HG02678 (cell line): ENCODE data around the gene TANGO2.
"Not testable (repeated sequence)": the region's sequence is repeated elsewhere in the genome, so short reads cannot be mapped to it uniquely, and the experiment has no call there.

ENCODE experiments used
- ATAC-seq: cut with Tn5 transposase; IDR thresholded peaks from one replicate; pipeline ENCODE4 v1.9.1; 2021; ENCODE audit warnings: mild to moderate bottlenecking, moderate library complexity; ENCODE audit not compliant: unreplicated experiment

The TANGO2 gene

DNA sequence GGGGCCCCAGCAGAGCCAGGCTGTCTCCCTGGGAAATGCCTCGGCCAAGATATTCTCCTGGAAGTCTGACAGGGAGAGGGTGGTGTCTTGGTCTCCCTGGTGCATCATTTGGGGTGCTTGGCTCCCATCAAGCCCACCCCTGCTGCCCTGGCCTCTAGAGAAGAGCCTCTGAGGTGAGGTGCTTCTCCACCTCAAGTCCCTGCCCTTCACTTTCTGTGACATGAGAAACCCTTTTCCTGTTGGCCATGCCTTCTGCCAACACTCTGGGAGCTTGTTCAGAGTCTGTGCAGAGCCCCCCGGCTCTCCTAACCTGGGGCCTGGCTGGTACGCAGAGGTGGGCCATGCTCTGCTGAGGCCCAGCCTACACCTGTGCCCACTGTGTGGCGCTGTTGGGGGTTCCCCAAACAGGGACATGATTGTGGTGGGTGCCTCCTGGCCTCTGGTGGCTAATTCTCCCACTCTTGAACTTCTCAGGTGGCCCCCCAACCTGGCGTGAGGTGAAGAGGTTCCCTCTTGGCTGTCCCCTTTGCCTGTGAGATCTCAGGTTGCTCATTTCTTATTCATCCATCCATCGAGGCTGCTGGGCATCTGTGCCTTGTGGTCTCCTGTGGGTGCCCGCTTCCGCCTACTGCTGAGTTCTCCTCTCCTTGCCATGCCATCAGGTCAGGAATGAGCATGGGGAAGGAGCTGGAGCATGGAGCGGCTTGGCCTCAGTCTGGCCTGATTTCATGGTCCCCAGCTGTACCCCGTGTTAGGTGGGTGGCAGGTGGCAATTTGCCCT is 40.0 kb downstream of the TANGO2 start:
- no peak for ATAC-seq

DNA sequence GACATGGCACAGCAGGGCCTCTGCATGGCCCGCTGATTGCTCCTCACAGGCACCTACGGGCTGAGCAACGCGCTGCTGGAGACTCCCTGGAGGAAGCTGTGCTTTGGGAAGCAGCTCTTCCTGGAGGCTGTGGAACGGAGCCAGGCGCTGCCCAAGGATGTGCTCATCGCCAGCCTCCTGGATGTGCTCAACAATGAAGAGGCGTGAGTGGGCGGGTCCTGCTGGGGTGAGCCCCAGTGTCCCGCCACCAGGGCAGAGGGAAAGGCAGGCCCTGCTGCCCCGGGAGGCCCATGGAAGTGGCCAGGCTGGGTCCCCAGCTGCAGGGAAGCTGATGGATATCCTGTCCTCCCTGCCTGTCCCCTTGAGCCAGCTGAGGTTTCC is 40.6 kb downstream of the TANGO2 start:
- ATAC-seq, result no peak

DNA sequence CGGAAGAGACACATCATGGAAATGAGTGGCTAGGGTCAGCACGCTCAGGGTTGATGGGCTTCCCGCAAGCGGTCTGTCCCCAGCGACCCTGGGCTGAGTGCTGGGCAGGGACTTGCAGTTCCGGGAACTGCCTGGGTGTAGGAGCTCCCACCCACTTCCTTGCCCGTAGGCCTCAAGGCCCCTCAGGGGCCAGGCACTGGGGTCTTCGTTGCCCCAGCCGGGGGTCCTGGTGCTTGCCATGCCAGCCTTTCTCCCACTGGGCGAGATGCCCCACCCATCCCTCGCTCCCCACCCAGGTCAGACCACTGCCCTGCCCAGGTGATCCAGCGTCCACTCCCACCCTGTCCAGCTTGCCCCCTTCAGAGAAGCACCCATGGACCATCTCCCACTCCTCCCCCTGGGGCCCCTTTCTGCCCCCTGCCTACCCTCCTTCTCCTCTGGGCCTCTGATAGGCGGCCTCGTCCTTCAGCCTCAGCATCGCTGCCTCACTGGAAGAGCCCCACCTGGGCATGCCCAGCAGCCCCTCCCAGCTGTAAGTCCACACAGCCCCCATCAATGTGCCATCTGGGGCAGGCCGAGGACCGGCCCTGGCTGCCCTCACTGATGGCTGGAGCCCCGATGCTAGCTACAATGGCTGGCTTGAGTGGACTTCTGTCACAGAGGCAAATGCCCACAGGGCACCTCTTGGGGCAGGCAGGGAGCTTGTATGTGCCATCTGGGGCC is 41.3 kb downstream of the TANGO2 start:
- no peak for ATAC-seq

DNA sequence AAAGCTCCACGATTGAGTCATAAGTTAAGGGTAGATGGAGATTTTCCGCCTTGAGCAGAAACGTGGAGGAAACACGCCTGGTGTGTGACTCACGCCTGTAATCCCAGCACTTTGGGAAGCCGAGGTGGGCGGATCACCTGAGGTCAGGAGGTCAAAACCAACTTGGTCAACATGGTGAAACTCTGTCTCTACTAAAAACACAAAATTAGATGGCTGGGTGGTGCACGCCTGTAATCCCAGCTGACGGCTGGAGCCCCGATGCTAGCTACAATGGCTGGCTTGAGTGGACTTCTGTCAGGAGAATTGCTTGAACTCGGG is 41.8 kb downstream of the TANGO2 start:
- no peak for ATAC-seq

DNA sequence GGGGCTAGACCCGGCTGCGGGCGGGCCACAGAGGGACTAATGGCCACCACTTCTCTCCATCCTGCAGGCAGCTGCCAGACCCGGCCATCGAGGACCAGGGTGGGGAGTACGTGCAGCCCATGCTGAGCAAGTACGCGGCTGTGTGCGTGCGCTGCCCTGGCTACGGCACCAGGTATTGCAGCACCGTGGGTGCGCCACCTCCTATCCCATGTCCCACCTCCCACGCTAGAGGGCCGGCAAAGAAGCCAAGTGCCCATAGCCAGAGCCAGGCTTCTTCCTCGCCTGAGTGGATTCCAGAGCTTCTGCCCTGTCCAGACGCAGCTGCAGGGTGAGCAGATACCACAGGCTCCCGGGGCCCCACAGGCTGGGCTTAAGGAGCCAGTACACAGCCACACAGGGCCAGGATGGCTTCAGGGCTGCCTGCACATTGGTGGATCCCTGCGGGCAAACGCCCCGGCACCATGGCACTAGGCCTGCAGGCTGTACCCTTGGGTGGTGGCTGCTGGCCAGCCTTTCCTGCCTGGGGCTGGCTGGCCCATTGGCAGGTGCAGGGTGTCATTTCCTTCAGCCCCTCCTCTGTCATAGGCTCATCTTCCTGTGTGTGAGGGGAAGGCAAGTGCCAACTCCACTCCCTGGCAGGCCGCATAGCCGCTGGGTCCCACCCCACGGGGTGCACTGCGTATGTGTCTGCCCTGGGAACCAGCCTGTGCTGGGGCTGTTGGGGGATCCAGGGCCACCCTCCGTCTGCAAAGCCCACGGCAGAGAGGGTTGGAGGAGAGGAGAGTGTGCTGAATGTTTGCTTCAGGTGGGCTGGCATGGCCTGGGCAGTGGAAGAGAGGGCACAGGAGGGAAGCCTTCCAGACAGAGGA is 42.6 kb downstream of the TANGO2 start:
- no peak for ATAC-seq

DNA sequence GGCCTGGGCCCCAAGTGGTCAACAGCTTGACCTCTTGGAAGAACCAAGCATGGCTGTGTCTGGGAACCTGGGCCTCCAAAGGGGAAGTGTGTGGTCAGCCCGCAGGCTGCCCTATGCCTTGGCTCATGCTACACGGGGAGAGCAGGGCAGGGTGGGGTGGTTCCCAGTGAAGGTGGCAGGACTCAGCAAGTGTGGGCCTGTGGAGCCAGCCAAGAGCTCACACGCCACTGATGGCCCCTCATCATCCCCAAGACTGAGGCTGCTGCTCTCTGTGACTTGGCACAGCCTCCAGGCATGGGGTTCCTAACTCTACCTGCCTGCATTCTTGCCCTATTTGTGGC is 43.2 kb downstream of the TANGO2 start:
- no peak for ATAC-seq

DNA sequence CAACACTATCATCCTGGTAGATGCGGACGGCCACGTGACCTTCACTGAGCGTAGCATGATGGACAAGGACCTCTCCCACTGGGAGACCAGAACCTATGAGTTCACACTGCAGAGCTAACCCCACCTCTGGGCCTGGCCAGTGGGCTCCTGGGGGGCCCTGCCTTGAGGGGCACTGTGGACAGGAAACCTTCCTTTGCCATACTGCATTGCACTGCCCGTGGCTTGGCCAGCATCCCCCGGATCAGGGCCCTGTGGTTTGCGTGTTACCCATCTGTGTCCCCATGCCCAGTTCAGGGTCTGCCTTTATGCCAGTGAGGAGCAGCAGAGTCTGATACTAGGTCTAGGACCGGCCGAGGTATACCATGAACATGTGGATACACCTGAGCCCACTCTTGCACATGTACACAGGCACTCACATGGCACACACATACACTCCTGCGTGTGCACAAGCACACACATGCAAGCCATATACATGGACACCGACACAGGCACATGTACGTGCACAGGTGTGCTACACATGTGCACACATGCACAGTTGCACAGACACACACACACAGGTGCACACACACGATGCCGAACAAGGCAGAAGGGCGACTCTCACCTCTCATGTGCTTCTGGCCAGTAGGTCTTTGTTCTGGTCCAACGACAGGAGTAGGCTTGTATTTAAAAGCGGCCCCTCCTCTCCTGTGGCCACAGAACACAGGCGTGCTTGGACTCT is 43.8 kb downstream of the TANGO2 start:
- no peak for ATAC-seq

DNA sequence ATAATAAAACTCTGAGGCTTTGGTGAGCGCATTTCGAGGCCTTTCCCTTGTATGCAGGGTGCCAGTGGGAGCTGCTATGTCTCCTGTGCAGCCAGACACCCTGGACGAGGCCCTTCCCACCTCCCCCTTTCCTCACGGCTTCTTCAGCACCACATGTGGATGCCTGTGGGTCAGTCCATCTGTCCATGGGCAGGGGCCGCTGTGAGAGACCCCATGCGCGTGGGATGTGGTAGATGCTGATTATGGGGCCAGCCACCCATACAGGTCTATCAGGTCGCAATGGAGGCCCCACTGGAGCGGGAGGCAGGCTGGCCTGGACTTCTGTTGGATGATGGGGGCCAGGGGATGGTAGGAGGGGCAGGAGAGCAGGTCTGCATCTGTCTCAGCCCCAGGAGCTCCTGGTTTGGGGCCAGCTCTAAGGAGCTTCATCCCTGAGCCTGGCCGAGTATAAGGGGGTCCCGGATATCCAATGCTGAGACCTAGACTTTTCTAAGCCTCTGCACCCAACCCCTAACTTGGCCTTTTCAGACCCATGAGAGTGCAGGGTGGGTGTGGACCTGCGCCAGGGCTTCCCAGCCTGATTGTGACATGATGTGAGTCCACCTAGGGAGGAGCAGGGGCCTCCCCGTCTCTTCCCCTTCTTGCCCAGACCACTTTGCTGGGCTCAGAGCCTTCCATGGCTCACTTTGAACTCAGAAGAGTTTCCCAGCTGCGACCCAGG is 45.1 kb downstream of the TANGO2 start:
- no peak for ATAC-seq

DNA sequence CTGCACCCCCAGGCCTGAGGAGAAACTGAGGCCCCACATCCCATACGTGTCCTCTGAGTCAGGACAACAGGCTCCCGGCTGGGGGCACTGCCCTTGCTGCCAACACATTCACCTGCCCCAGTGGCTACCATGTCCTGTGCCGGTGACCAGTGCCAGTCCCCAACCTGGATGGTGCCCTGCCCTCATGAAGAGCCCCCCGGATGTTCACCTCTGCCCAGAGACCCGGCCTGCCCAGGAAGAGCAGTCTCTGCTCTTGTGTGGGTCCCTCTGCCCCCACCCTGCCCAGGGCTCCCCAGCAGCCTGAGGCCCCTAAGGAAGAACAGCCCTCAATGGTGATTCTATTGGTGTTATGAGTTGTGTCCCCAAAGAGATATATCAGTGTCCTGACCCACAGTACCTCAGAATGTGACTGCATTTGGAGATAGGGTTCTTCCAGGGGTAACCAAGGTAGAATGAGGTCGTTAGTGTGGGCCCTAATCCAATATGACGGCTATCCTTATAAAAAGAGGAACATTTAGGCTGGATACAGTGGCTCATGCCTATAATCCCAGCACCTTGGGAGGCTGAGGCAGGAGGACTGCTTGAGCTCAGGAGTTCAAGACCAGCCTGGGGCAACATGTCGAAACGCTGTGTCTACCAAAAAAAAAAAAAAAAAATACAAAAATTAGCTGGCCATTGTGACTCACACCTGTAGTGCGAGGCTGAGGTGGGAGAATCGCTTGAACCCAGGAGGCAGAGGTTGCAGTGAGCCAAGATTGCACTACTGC is 45.9 kb downstream of the TANGO2 start:
- no peak for ATAC-seq

DNA sequence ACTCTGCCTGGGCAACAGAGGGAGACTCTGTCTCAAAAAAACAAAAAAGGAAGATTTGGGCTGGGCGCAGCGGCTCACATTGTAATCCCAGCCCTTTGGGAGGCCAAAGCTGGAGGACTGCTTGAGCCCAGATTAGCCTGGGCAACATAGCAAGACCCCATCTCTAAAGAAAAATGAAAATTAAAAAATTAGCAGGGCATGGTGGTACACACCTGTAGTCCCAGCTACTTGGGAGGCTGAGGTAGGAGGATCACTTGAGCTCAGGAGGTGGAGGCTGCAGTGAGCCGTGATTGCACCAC is 46.4 kb downstream of the TANGO2 start:
- not testable (repeated sequence) for ATAC-seq

DNA sequence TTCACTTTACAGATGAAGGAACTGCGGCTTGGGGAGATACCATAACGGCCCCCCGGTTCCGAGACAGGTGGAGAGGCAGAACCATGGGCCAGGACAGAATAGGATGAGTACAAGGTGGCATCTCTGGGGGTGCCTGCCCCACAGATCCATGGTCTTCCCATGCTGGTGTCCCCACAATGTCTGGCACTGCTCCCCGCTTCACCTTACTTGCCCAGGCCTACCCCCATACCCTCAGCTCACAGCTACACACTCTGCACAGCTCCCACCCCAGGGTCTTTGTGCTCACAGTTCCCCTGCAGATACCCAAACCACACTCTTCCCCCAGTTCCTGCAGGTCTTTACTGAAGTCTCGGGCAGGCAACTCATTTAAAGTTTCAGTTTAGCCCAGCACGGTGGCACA is 47.7 kb downstream of the TANGO2 start:
- ATAC-seq, result no peak

DNA sequence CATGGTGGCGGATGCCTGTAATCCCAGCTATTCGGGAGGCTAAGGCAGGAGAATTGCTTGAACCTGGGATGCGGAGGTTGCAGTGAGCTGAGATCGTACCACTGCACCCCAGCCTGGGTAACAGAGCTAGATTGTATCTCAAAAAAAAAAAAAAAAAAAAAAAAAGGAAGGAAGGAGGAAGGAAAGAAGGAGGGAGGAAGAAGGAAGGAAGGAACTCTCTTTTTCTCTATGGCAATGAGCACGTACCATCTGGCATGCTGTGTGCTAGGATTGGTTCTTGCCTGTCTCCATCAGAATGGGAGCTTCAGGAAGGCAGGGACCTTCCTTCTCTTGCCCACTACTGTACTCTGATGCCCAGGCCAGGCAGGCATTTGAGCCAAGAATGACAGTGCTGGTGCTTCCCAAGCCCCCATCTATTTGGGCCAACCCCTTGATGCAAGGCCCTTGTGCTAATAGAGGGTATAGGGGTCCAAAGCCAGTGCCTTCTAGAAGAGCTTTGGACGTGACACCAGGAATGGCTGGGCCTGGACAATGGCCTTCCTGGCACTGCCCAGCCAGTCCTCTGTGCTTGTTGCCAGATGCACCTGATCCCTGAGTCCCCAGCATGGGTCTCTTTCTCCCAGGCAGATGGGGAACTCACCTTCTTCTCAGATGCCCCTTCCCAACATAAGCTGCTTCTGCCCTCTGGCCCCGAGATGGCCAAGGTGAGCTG is 48.6 kb downstream of the TANGO2 start:
- ATAC-seq, result no peak

DNA sequence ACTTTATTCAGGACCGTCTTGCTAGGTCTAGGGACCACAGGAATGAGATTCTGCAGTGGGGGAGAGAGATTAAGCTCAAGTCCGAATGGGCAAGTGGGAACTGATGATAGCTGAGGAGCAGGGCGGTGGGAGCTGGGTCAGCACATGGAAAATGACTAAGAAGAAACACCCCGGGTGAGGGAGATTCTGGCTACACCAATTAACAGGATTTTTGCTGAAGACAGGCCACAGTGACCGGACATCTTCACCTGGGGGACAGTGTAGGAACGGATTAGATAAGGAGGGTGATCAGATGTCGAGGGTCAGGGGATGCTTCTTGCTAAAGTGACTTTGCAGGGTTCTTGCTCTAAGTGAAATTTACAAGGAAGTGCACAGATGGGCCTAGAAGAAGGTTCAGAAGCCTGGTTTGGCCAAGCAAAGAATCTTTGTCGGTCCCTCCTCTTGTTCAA is 50.6 kb downstream of the TANGO2 start:
- ATAC-seq, result no peak

DNA sequence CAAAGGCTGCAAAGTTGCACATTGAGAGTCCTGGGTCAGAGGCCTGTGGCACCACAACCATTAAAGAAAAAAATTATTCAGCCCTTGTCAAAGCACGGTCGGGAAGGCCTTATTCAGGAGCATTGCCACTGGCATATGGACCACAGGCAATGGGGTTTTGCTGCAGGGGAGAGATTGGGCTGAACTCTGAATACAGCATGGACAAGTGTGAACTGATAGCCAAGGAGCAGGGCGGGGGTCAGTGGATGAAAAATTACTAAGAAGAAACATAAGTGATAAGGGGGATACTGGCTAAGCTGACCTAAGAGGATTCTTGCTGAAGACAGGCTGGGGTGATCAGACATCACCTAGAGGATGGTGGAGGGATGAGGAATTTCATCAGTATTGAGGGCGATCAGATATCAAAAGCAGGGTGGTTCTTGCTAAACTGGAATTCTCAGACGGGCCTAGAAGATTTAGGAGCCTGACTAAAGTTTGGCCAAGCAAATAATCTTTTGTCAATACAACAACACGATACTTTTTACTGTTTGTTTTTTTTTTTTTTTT is 55.8 kb downstream of the TANGO2 start:
- no peak for ATAC-seq

DNA sequence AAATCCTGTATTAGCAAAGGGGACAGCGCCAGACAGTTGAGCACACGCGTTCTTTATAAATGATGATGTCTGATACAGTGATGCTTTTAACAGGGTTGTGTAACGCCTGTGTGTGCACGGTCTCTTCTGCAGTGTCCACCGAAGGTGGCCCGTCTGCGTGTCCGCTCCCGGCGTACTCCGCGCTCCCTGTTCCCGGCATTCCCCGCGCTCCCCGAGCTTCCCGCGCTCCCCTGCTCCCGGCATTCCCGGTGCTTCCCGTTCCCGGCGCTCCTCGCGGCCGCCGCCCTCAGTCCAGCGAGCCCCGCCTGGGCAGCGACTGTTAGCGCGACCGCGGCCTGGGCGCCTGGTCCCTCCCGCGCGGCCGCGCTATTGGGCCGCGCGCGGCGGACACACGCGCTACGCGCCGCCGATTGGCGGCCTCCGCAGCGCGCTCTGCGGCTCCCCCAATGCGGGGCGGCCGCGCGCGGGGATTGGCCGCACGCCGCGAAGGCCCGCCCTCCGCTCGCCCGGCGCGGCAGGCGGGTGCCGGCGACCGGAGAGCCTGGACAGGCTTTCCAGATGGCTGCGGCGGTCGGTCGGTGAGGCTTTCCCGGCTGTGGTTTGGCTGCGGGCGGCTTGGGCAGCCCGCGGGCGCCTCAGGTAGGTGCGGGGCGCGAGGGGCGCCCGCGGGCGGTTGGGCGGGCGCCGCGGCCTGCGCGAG is 59.0 kb downstream of the TANGO2 start, which contains the start of gene DGCR8:
Gene DGCR8, plus strand, starts transcription at position 497 of the 700 bp plus-strand sequence. CDS start 5,723 bp downstream, outside the sequence.
- peak; percentile 90 for ATAC-seq

DNA sequence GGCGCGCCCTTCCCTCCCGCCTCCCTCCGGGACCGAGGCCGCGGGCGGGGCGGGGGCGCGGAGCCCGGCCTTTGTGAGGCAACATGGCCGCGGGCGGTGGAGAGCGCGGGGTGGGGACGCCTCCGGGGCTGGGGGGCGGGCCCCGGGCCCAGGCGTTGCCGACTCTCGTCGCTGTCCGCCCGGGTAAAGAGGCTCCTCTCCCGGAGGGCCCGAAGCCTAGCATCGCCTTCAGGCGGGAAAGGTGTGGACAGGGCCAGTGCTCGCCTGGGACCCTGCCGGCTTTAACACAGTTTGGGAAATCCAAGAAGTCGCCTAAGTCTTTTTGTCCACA is 59.5 kb downstream of the TANGO2 start:
- peak; percentile 62 for ATAC-seq

DNA sequence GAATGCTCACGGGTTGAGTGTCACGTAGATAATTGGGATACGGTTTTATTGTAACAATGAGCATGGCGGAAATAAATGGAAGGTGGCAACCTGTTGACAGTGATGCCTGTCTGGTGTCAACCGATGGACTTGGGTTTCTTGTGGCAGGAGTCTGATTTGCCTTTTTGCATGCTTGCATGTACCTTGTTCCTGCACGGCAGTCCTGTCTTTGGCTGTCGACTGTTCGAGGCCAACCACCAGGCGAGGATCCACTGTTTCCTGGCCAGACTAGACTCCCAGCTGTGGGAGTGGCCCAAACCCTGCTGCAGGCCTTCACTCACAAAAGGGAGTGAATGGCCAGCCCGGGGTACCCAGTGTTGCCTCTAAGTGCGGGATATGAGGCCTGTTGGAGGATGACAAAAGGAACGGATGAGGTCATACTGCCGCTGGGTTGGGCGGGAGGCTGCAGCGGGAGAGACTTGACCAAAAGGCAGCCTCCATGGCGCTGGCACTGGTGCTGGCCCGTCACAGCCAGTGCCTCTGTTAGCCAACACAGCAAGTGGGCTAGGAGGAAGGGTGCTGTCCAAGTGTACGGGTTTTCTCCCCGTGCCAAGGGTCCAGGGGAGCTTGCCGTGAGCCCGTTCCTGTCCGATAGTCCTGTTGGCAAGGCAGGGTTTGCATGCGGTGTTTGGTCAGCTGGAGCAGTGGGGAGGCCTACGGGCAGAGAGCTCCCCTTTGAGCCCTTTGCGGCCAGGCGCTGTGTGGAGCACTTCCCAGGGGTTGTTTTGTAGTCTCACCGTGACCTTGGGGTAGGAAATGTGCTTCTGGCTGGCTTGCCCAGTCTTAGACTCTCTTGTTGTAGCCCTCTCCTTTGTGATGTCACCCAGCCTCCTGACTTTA is 60.1 kb downstream of the TANGO2 start:
- ATAC-seq, result no peak
